Activated naive CD4-positive, alpha-beta T cell treated with anti-CD3 and anti-CD28 coated beads, Interleukin-2, amount 50 U/mL, for 16 hours (primary cell): ENCODE results near the gene NRG2.

Experiments
- DNase-seq: peaks from one replicate; pipeline ENCODE4 v3.0.0-alpha.2; 2020

Gene NRG2

DNA sequence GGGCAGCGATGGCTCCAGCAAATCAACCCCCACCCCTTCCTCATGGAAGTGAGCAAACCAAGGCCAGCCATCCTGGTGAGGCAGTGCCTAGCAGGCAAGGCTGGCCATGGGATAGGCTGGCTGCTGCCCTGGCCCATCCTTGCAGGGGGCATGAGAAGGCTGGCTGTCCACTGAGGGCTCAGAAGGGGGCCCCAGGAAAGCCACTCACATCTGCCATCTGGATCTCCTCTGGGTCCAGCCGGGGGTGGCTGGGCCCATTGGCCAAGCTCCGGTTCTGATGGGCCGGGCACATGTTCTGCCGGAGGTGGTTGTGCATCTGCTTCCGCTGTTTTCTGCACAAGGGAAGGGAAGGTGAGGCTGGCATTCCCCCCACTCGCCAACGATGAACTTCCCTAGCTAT lies 190.4 kb downstream of the NRG2 start:
- DNase-seq: no peak

DNA sequence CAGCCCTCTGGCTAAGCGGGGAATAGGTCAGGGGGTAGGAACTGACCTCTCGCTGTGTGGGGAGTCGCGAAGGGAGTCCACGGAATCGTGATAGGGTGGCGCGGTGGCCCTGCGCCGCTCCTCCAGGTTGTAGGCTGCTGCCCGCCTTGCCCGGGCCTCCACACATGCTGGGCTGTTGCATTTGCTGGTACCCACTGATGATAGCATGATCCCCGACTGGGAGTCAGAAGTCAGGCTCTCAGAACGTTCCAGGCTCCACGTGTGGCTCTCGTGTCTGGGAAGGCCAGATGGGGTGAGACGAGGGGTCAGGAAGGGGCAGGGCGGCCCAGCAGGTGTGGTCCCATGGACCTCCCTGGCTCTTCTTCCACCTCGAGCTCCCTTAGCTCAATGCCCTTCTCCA lies 191.5 kb downstream of the NRG2 start:
- no peak for DNase-seq

DNA sequence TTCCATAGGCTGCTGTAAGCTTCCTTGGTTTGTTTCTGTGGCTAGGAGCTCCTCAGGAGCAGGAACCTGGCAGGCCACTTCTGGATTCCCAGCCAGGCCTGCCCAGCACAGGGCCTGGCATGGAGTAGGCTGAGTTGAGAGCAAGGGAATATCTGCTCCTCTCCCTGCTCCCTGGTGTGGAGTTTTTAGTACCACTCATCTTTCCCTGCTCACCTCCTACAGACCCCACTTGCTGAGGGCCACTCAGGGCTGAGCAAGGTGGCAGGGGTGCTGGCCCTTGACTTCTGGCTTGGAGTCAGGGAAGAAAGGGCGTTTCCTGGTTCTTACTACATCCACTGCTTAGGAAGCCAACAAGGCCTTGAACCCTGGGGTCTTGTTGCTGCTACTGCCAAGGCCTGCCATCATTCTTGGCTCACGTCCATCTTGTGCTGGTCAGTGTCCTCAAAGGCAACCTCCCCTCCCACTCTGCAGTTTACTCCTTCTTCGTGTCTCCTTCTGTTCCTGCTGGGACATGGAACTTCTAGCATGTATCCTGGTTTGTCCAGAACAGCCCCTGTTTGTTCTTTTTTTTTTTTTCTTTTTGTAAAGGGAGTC lies 192.6 kb downstream of the NRG2 start:
- DNase-seq: no peak

DNA sequence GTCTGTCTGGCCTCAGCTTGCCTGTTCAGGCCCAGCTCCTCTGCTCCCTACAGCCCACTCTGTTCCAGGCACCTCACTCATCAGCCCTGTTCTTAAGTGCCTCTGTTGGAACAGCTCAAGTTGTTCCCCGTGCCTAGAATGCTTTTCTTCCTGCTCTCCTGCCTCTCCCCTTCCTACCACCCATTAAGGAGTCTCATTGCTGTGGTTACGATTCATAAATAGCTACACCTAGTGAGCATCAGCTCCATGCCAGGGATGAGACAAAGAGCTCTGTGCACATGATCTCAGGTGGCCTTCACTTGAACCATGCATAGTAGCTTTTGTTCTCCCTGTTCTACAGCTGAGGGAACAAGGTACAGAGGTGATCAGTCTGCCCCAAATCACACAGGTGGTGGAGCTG lies 193.2 kb downstream of the NRG2 start:
- no peak for DNase-seq

DNA sequence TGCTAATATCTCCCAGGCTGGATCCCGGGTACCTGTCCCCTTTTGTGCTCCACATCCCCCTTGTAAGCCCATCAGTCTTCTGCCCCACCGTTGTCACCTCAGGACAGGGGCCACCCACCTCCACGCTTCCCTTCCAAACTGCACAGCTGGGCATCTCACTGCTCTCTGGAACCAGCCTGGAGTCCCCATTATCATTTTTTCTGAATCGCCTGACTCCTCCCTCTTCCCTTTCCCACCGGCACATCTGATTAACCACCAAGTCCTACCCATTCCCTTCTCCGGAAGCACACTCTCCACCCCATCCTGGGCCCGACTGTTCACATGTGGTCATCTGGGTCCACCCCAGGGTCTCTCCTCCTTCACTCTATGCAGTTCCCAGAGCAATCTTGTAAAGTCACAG lies 193.6 kb downstream of the NRG2 start:
- DNase-seq: no peak

DNA sequence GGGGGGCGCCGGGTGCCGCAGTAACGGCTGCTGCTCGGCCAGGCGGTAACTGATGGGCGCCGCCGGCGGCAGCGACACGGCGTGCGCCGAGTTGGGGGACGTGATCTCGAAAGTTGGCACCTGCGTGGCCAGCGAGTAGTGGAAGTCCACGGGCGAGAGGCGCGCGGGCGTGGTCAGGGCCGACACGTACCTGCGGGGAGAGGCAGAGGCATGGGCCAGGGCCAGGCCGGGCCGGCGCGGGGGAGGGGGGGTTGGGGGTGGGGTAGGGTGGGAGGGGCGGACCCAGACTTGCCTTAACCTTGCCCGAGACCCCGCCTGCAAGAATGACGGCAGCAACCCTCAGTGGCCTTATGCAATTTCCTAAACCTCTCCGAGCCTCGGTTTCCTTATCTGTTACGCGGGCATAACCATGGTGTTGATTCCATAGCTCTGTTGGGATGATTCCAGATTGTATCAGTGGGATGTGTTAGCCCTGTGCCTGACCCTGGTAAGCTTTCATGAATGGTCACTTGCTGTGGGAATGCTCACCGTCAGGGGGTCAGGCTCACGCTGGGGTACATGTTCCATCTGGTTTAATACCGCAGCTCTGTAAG lies 194.5 kb downstream of the NRG2 start:
- DNase-seq: peak; percentile 44

DNA sequence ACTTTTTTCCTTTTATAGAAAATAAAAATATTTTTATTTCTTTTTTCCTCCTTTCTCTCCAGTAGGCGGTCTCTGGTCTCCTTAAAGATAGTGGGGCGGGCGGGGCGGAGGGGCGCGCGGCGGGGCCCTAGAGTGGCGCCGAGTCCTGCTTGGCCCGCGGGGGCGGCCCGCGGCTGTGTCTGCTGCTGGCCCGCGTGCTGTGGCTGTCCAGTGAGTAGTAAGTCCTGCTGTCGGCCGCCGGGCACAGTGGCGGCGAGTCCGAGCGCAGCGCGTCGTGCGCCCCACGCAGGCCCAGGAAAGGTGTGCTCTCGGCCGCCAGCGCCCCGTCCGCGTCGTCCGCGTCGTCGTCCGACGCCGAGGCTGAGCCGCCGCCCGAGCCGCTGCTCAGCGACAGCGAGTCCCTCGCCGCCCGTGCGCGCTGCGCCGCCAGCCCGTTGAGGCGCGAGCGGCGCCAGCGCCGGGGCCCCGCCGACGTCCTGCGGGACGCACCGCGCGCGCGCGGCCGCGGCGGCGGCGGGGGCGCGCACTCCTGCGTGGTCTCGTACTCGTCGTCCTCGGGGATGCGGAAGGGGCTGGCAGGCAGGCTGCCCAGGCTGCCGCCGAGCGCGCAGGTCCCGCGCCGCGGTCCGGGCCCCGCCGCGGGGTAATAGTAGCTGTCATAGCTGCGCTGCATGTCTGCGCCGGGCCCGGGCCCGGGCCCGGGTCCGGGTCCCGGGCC lies 195.2 kb downstream of the NRG2 start:
- peak; percentile 84 for DNase-seq

DNA sequence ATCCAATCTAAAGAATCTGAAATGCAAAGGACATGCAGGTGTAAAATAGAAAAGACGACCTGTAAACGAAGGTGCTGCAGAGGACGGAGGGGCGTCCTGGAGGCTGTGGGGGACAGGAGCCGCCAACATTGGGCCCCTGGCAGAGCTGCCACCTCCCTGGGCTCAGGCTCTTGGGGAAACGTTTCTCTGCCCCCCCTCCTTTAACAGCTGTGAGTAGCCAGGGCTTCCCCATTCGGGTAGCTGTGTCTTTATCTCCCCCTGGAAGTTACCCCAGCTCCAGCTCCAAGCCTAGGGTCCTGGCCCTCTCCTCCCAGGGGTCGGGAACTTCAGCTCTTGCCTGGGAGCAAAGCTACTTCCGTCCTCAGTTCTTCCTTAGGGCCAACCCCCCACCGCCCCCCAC lies 196.0 kb downstream of the NRG2 start:
- DNase-seq: no peak

DNA sequence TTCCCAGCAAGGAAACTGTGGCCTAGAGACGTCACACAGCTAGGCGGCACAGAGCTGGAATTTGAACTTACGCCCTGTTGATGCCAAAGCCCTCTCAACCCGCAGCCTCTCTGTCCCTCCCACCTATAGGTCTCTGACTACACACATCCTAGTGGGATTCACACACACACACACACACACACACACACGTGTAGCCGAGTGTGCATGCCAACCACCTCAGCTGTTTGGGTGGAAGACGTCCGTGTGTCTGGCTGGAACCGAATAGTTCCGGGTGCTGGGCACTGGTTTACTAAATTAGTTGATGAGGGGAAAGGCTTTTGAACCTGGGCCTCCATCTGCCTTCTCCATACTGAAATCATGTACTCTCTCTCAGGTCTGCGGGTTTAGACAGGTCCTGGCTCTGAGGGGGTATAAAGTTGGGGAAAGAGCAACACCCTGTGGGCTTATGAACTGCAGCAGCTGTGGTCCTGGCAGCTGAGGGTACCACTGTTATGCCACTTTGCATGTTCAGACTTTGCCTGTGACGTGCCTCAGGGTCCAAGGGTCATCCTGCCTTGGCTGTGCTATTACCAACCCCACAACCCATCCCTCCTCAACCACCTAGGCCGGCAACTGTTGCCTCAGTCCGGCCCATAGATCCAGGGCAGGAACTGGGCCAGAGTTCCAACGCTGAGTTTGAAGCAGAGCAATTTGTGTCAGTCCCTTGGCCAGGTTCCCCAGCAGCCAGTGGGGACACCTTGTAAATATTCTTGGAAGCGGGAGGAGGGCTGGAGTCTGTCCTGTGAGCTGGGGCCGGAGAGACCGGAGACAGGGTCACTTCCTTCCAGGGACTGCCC lies 197.0 kb downstream of the NRG2 start:
- DNase-seq: no peak

DNA sequence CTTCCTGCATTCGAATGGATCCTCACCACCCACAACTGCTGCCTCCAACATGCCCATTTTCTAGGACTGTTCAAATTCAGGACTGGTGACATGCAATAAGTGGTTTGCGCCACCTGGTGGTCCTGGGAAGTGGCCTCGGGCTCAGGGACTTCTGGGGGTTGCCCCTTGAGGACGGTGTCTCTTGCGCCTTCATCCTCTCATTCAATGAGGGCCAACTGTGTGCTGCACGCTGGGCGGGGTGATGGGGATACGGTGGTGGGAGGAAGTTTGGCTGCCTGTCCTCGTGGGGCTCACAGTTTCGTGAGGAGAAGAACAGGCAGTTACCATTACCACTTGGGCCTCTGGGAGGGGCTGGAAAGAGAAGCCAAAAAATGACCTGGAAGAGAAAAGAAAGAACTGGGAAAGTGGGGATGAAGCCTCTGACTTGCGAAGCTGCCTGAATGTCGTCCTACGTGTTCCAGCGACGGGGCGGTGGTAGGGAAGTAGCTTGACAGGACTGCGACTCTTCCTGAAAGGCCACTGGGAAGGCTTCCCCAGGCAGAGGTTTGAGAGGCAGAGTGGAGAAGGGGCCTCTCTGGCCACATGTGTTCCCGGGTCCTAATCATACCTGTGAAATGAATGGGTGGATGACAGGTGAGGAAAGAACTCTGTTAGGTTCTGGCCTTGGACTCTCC lies 198.5 kb downstream of the NRG2 start:
- peak; percentile 77 for DNase-seq

DNA sequence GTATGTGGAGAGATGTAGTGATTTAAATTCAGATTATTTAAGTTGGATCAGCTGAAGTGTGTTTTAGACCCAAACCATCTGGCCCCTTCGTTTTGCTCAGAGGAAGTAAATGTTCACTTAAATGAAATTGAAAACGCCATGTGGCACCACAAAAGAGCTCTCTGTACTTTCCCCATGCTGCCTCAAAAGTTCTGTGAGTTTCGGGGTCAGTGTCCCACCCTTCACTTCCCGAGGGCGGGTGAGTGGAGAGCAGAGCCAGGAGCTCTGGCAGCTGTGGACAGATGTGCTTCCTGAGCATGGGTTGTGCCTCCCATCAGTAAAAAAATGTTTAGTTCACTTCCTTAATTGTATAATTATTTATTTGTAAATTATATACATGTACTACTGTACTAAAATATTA lies 199.1 kb downstream of the NRG2 start:
- no peak for DNase-seq

DNA sequence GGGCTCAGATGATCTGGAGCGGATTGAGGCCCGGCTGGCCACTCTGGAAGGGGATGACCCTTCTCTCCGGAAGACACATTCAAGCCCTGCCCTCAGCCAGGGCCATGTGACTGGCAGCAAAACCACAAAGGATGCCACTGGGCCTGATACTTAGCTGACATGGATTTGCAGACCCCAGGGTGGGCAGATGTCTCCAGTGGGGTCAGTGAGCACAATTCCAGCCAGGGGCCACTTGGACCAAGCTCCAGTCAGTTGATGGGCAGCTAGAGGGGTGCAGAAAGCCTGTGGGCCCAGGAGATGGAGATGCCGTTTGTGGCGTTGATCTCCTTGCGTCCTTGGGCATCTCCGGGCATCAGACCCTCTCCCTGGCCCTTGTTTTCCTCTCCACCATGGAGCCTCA lies 200.8 kb downstream of the NRG2 start:
- DNase-seq: no peak

DNA sequence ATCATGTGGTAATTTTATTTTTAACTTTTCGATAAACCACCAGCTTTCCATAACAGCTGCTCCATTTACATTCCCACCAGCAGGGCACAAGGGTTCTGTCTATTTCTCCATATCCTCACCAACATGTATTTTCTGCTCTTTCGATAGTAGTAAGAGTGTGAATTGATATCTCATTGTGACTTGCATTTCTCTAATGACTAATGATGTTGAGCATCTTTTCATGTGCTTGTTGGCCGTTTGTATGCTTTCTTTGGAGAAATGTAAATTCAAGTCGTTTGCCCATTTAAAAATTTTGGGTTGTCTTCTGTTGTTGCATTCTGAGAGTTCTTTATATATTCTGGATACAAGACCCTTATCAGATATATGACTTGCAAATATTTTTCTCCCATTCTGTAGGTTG lies 201.6 kb downstream of the NRG2 start:
- DNase-seq: no peak

DNA sequence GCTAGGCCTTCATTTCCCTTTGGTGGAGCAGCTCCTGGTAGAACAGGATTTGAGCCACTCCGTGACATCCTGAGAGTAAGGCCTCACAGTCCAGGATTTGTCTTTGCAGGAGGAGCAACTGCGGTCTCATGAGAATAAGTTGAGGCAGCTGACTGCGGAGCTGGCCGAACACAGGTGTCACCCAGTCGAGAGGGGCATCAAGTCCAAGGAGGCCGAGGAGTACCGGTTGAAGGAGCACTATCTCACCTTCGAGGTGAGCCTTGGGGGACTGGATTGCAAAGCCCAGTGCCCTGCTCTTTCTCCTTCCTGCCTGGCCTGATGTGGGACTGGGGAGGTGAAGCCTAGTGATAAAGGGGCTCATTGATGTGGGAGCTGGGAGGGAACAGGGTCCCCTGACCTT lies 203.2 kb downstream of the NRG2 start:
- no peak for DNase-seq

DNA sequence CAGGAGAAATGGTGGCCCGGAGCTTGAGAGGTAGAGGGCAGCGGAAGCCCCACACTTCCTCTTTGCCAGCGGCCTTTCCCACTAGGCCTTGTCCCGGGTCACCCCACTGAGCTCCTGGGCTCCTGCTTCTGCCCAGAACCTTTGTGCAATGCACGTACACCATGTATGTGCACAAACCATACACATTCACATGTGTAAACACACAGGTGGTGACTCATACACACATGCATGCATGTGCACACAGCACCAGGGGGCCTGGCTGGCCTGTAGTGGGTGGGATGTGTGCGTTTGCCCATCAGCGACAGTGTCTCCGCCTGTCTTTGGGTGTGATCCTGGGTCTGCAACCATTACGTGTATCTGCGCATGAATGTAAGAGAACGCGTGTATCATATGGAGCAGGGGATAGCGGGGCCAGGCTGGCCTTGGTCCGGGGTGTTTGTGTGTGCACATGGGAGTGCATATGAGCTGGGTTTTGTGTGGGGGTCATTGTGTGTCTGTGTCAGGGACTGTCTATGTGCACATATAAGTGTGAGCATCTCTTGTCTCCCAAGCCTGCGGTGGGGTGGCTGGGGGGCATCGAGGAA lies 203.8 kb downstream of the NRG2 start:
- no peak for DNase-seq

DNA sequence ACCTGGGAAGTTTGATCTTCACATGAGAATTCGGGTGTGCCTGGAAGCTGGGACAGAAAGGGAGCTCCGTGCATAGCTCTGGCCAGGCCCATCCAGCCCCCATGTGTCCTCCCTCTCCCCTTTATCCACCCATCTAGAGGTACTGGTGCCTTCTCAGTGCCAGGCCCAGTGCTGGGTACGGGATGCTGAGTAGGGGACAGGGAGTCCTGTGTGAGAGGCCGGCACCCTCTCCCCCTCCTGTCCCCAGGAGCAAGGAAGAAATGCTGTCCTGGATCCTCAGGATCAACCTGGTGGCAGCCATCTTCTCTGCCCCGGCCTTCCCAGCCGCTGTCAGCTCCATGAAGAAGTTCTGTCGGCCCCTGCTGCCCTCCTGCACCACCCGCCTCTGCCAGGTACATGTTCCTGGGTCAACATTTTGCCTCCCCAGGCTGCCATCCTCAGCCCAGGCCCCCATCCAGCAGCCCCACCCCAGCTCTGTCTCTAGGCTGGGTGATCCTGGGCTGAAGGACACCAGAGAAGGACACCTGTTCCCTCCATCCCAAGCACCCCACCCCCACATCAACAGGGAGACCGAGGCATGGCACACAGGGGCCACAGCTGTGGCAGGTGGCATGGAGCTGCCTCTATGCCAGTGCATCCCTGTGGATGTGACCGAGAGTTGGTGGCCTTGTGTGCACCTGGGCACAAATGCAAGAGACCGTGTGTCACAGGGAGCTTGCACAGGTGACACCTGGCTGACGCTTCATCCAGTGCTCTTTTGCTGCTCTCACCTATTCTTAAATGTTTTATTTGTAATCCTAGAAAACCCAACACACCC lies 204.5 kb downstream of the NRG2 start:
- no peak for DNase-seq

DNA sequence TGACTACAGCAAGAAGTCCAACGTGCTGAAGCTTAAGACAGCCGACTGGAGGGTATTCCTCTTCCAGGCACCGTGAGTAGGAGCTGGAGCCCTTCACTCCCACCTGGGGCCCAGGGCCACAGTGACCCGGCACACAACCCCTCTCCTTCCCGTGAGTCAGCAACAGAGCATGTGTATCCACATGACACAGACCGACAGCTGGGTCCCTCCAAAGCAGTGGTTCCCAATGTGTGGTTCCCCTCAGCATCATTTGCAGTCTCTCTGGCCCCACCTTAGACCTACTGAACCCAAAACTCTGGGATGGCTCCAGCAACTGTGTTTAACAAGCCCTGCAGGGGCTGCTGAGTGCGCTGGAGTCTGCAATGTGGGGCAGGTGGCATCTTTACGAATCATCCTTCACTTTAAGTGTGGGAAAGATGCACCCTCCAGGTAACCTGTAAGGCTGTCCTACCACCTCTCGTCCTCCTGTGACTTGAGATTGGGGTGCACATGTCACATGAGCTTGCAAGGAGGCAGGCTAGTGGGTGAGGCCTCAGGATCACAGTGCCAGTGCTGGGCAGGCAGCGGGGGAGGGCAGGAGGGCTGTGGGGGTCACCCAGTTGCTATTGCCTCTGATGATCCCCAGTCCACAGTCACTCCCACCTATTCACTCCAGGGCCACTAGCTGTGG lies 205.3 kb downstream of the NRG2 start:
- DNase-seq: no peak

DNA sequence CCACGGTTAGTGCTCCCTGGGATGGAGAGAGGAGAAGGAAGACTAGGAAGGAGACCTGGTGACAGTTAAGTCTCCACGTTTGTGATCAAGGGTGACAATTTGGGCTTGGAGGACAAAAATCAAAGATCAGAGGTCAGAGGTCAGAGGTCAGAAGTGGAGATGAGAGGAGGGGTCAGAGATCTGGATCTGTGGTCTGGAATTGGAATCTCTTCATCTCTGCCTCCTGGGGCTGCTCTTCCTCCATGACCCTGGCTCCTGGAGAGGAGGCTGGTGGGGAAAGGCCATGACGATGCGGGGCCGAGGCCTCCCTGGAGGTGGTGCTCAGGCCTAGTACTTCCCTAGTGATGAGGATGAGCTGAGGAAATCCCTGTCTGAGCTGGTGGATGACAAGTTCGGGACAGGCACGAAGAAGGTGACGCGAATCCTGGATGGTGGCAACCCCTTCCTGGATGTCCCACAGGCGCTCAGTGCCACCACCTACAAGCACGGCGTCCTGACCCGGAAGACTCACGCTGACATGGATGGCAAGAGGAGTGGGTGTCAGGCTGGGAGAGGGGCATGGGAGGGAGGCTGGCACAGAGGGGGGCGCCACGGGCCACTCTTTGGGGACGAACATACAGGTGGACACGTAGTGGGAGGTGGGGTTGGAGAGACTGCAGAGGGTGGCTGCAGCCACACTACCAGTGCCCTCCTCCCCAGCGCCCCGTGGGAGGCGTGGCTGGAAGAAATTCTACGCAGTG lies 206.5 kb downstream of the NRG2 start:
- DNase-seq: no peak

DNA sequence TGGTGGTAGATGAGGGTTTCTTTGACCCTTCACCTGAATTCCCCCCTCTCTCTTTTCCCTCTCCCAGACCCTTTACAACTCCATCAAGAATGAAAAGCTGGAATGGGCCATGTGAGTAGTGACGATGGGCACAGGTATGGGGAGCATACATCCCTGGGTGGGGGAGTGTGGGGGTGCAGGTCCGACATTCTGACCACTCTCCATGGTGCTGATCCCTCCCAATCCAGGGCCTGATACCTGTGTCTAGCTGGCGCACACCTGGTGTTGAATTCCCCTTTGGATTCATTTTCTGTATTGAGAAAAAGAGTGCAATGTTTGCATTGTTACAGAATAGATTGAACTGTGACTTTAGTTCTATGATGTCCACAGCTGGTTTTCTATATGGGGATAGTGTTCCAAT lies 207.4 kb downstream of the NRG2 start:
- DNase-seq: no peak

DNA sequence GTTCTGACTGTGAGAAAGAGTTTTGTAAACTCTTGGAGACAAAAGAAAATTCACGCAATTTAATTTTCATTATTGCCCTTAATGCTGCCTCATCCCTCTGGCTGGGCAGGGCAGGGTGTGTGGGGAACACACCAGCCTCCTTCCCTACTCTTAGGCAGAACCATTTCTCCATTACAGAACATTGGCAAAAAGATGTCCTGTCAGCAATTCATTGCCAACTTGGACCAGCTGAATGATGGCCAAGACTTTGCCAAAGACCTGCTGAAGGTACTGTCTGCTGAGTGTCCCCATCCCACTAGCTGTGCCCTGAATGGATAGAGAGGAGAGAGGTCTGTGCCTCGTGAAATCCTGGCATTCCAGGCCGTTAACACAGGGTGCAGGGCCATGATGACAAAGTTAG lies 209.6 kb downstream of the NRG2 start:
- DNase-seq: no peak

DNA sequence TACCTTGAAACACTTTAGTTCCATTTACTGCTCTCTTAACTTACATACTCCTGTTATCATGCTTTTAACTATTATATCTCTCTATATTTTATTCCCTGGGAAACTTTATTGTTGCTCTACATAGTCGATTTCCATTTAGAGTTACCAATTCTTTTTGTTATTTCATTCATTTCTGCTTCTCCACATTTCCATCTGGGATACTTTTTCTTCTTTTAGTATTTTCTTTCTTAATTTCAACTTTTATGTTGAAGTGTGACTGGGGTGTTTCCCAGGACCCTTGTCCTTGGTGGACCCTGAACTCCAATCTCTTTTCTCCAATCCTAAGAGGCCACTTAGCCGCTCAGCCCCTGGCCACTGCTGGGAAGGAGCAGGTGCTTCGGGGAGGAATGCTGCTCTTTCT lies 211.5 kb downstream of the NRG2 start:
- DNase-seq: no peak
